ENCODE data around the gene B4GALT5. TPM values are rescaled to one million over a fixed set of nuclear protein-coding genes. Genes with fewer than 3 reads are reported as not detected.

Gene B4GALT5
- total RNA-seq, 1 experiment from 2014 or later: 77.0 TPM

DNA sequence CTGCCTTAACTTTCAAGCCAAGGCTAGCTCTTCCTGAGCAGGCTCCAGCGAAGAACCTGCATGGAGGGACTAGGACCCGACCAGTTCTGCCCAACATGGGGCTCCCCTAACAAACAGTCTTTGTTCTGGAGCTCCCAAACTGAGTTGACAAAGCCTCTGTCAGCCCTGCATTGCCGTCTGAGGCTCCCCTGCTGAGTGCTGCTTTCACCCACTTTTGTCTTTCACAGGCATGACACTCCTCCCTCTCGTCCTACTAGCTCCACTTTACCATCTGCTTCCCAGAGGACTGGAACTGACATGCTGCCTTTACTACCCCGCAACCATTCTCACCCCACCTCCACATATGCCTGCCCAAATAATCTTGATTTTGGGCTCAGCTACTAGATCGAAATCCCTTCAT is 45.1 kb upstream of the B4GALT5 start:
- DNase-seq: peak; percentile 61
- H3K4me1 ChIP-seq (ENCODE audit: insufficient read depth, low read length): peaks cover 9% of the 10 kb centered on the region; the same call in 1 of the 2 replicates
- no peak overlapping the region for H3T11ph ChIP-seq (ENCODE audit: low read length)
- H3K18ac ChIP-seq (ENCODE audit: insufficient read length, low read depth, low read length): no peak overlapping the region
- no peak overlapping the region for H3K56ac ChIP-seq (ENCODE audit: insufficient read length, low read depth, low read length)
- H3K36me3 Mint-ChIP-seq (ENCODE audit: insufficient read depth in 1 of 3, low read depth in 3 of 3): no peaks in the 10 kb centered on the region
- no peak overlapping the region for H3K14ac ChIP-seq (ENCODE audit: insufficient read depth, low read length)
- H4K5ac ChIP-seq (ENCODE audit: insufficient read length, low read depth, low read length): no peak overlapping the region
- no peak overlapping the region for H2BK15ac ChIP-seq (ENCODE audit: low read depth, low read length)
- no peak overlapping the region for H4K8ac ChIP-seq (replicated peaks; ENCODE audit: insufficient read length, low read depth, low read length)
- peaks cover 30 to 38% of the 10 kb centered on the region in 2 experiments for H3K4me1 Mint-ChIP-seq
- H3K79me2 ChIP-seq (ENCODE audit: insufficient read depth, low read length): no peaks in the 10 kb centered on the region
- H3K23me2 ChIP-seq (ENCODE audit: insufficient read length, low read depth, low read length, poor library complexity, severe bottlenecking): no peaks in the 10 kb centered on the region
- H3K79me1 ChIP-seq (ENCODE audit: insufficient read depth, low read depth, low read length, poor library complexity, severe bottlenecking): no peaks in the 10 kb centered on the region
- H2BK5ac ChIP-seq (ENCODE audit: insufficient read length, low read length): no peak overlapping the region
- H3K9me3 ChIP-seq (ENCODE audit: control insufficient read depth, low read depth, low read length): no peaks in the 10 kb centered on the region
- no peak overlapping the region for H3K23ac ChIP-seq (ENCODE audit: insufficient read length, low read depth, low read length)
- TF ChIP-seq, protein P1, sequence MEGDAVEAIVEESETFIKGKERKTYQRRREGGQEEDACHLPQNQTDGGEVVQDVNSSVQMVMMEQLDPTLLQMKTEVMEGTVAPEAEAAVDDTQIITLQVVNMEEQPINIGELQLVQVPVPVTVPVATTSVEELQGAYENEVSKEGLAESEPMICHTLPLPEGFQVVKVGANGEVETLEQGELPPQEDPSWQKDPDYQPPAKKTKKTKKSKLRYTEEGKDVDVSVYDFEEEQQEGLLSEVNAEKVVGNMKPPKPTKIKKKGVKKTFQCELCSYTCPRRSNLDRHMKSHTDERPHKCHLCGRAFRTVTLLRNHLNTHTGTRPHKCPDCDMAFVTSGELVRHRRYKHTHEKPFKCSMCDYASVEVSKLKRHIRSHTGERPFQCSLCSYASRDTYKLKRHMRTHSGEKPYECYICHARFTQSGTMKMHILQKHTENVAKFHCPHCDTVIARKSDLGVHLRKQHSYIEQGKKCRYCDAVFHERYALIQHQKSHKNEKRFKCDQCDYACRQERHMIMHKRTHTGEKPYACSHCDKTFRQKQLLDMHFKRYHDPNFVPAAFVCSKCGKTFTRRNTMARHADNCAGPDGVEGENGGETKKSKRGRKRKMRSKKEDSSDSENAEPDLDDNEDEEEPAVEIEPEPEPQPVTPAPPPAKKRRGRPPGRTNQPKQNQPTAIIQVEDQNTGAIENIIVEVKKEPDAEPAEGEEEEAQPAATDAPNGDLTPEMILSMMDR (conservative IDR thresholded peaks at IDR 0.05): no peak
- H2BK120ac ChIP-seq (ENCODE audit: low read depth, low read length, poor library complexity, severe bottlenecking): no peak overlapping the region
- no peak overlapping the region for H3K4me3 Mint-ChIP-seq
- H3K27ac ChIP-seq (ENCODE audit: insufficient read length, low read depth, low read length): no peak overlapping the region
- no peaks in the 10 kb centered on the region for H4K20me1 ChIP-seq (ENCODE audit: control insufficient read depth, insufficient read depth, insufficient read length)
- H3K9ac ChIP-seq (ENCODE audit: extremely low read depth, insufficient read length, low read length): no peak overlapping the region
- no peak overlapping the region for H3K4me2 ChIP-seq (ENCODE audit: insufficient read depth, insufficient read length, low read length)
- peaks cover 0 to 4% of the 10 kb centered on the region in 2 experiments; a peak in 2 of 5 replicates for H3K9me3 Mint-ChIP-seq
- H2AK5ac ChIP-seq (ENCODE audit: insufficient read length, low read length): no peak overlapping the region
- H3K27me3 Mint-ChIP-seq (ENCODE audit: low read depth): peaks cover 2% of the 10 kb centered on the region; the same call in 1 of the 2 replicates
- no peak overlapping the region for H4K91ac ChIP-seq (ENCODE audit: insufficient read length, low read depth, low read length)
- no peaks in the 10 kb centered on the region for H3K27me3 ChIP-seq (ENCODE audit: insufficient read depth, low read length)
- no peak overlapping the region for H2BK12ac ChIP-seq (ENCODE audit: insufficient read length, low read depth, low read length)
- H2BK20ac ChIP-seq (ENCODE audit: low read depth, low read length, poor library complexity, severe bottlenecking): no peak overlapping the region
- H2AFZ ChIP-seq (ENCODE audit: low read length): no peak overlapping the region
- no CpG with 5 or more reads among the region's 6 CpGs for WGBS (ENCODE audit: extremely low coverage, insufficient read length, low lambda C conversion rate)
- H3K4ac ChIP-seq (ENCODE audit: low read depth, low read length): no peak overlapping the region
- H3K27ac Mint-ChIP-seq: peak overlapping the region in 2 of 3 experiments; percentile 73 to 91; a peak in 4 of 7 replicates
